GM12872 (cell line): ENCODE results near the gene GRID1.

Experiments
- CTCF ChIP-seq: IDR thresholded peaks from 3 replicates; pipeline ENCODE4 v1.5.1; 2011; ENCODE audit warnings: low read depth, mild to moderate bottlenecking, low read length, moderate library complexity; ENCODE audit not compliant: insufficient read depth

Gene GRID1

GRCh38 chr10:86399879-86400704, 33.5 kb upstream of the GRID1 start:
- TF ChIP-seq CTCF = peak; percentile 91

DNA sequence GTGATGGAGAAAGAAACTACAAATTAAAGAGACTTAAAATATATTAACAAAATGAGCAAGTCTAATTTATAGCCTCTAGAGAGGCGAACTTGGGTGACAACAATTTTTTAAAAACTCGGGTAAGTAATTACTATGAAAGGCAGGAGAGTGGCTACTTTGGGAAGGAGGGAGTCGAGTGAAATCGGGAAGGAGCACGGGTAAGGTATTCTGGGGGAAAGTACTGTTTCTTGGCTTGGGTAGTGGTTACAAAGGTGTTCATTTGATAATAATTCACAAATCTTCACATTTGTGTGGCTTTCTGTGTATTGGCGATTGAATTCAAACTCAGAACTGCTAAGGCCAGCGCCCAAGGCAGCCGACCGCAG, 32.9 kb upstream of the GRID1 start:
- TF ChIP-seq CTCF = no peak

DNA sequence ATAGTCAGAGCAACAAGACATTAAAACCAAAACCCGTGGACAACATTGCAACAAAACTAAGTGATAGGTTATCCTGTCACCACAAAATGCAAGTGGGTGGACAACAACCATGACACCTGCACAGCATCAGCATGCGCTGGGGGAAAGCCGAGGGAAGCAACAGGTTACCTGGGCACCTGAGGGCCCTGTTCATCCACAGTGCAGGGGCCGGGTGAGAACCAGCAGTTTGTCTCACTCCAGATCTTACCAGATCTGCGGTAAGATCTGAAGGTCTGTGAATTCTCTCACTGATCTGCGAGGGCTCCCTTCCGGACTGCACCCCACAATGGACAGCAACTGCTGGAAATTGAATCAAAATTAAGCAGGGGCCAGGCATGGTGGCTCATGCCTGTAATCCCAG, 30.5 kb upstream of the GRID1 start:
- no peak for TF ChIP-seq CTCF

GRCh38 chr10:86393862-86394455, 27.4 kb upstream of the GRID1 start:
- no peak for TF ChIP-seq CTCF

- no peak for TF ChIP-seq CTCF
Observed at GRCh38 chr10:86393362-86393761, 26.8 kb upstream of the GRID1 start.

GRCh38 chr10:86392723-86393094, 26.1 kb upstream of the GRID1 start:
- no peak for TF ChIP-seq CTCF

DNA sequence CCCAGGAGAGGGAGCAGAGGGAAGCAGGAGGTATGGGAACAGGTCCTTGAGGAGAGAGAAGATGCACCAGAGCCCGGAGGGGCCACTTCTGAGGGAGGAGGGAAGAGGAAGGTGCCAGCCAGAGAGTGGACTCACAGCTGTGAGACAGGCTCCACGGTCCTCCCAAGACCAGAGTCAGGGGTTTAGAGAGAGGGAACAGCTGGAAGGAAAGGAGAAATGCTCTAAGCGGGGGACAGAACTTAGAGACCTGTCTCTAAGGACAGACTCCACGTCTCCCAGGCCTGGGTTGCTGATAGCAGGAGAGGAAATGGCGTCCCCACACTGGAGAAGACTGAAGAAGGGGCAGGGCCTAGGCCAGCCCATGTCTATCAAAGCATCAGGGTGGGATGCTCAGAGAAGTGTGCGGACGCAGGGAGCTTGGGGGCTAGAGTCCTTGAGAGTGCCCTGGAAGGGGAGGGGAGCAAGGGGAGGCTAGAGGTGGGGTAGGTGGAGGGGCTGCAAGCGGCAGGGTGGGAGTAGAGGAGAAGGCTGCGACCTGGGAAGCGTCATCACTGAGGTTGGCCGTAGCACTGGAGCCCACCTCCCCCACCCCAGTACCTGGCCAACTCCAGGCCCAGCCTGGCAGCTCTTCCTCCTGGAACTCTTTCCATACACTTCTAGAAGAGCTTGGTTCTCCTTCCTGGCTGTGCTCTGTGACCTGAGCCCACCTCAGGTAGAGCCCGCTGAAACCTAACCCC, 25.6 kb upstream of the GRID1 start:
- no peak for TF ChIP-seq CTCF
